Kidney glomerular epithelial cell (primary cell): ENCODE data around the gene NKX2-2.

Experiments
- DNase-seq: peaks from one replicate; lab custom pipeline; 2025; lab: John Stamatoyannopoulos, UW

The NKX2-2 gene

GRCh38 chr20:21513881-21514540 lies at the start of gene NKX2-2:
TSS of gene NKX2-2 (minus strand) at chr20:21514064. CDS start at chr20:21513669, 395 bp downstream.
- no peak for DNase-seq

GRCh38 chr20:21562656-21563055 lies 48.8 kb upstream of the NKX2-2 start:
- DNase-seq = no peak

- no peak for DNase-seq
Measured at GRCh38 chr20:21559305-21559704, 45.4 kb upstream of the NKX2-2 start.

- DNase-seq = no peak
Measured at GRCh38 chr20:21557241-21558020, 43.6 kb upstream of the NKX2-2 start.

- DNase-seq = no peak
Measured at GRCh38 chr20:21556398-21556797, 42.5 kb upstream of the NKX2-2 start.

GRCh38 chr20:21555470-21556120 lies 41.7 kb upstream of the NKX2-2 start:
- no peak for DNase-seq

- DNase-seq = no peak
Measured at GRCh38 chr20:21554985-21555384, 41.1 kb upstream of the NKX2-2 start.

GRCh38 chr20:21554376-21554890 lies 40.6 kb upstream of the NKX2-2 start:
- no peak for DNase-seq

GRCh38 chr20:21550587-21550986 lies 36.7 kb upstream of the NKX2-2 start:
- no peak for DNase-seq

GRCh38 chr20:21548390-21549035 lies 34.6 kb upstream of the NKX2-2 start:
- DNase-seq = no peak

- no peak for DNase-seq
Measured at GRCh38 chr20:21546355-21546754, 32.5 kb upstream of the NKX2-2 start.

GRCh38 chr20:21539512-21539911 lies 25.6 kb upstream of the NKX2-2 start:
- no peak for DNase-seq

- no peak for DNase-seq
Measured at GRCh38 chr20:21534886-21535285, 21.0 kb upstream of the NKX2-2 start.

- no peak for DNase-seq
Measured at GRCh38 chr20:21534453-21534852, 20.6 kb upstream of the NKX2-2 start.

- no peak for DNase-seq
Measured at GRCh38 chr20:21529863-21530262, 16.0 kb upstream of the NKX2-2 start.

GRCh38 chr20:21528870-21529269 lies 15.0 kb upstream of the NKX2-2 start:
- DNase-seq = no peak

GRCh38 chr20:21527908-21528307 lies 14.0 kb upstream of the NKX2-2 start:
- DNase-seq = no peak

GRCh38 chr20:21526776-21527175 lies 12.9 kb upstream of the NKX2-2 start:
- no peak for DNase-seq

GRCh38 chr20:21523895-21524294 lies 10.0 kb upstream of the NKX2-2 start:
- no peak for DNase-seq

- no peak for DNase-seq
Measured at GRCh38 chr20:21523281-21523868, 9.5 kb upstream of the NKX2-2 start.

- DNase-seq = no peak
Measured at GRCh38 chr20:21522481-21523280, 8.8 kb upstream of the NKX2-2 start.
